Measurements from ENCODE around the gene ITCH. TPM values are rescaled to one million over a fixed set of nuclear protein-coding genes. Genes with fewer than 3 reads are reported as not detected.
"Not testable (repeated sequence)": the region's sequence is repeated elsewhere in the genome, so short reads cannot be mapped to it uniquely, and the experiment has no call there.

Gene ITCH
- total and polyA plus RNA-seq, 2 of the 8 experiments (the other 6 are each of a cell fraction or from before 2014, with no cell fraction given), result 3.9 to 45.2 TPM

DNA sequence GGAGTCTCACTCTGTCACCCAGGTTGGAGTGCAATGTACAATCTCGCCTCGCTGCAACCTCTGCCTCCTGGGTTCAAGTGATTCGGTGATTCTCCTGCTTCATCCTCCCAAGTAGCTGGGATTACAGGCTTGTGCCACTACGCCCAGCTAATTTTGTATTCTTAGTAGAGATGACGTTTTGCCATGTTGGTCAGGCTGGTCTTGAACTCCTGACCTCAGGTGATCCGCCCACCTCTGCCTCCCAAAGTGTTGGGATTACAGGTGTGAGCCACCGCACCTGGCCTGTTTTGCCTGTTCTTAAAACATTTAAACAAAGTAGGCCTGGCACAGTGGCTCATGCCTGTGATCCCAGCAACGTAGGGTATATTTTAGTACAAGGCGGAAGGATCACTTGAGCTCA lies 21.9 kb upstream of the ITCH start:
- H3K4me2 ChIP-seq (ENCODE audit: insufficient read depth in 1 of 2, low read depth in 2 of 2, low read length in 2 of 2); H3K27ac ChIP-seq (ENCODE audit: low read depth, low read length); H3K18ac ChIP-seq (ENCODE audit: extremely low read depth, low read length); POLR2A ChIA-PET (ENCODE audit: partially characterized antibody); DNase-seq (ENCODE audit: low read depth in 1 of 2, low spot score in 2 of 2); H2BK12ac ChIP-seq (ENCODE audit: low read depth, low read length); H4K20me1 ChIP-seq (replicated peaks in 1 of 2; ENCODE audit: control insufficient read depth in 1 of 2, insufficient read depth in 2 of 2, low read length in 2 of 2); H2AK5ac ChIP-seq (ENCODE audit: low read depth, low read length); H2BK5ac ChIP-seq (ENCODE audit: low read depth, low read length); H3K27me3 ChIP-seq (replicated peaks in 1 of 4; ENCODE audit: control insufficient read depth in 3 of 4, extremely low read depth in 1 of 4, insufficient read depth in 3 of 4, low read length in 3 of 4); H3K23me2 ChIP-seq (ENCODE audit: low read depth, low read length); H3K79me1 ChIP-seq (ENCODE audit: low read depth, low read length); H3K36me3 ChIP-seq (ENCODE audit: control insufficient read depth in 2 of 4, insufficient read depth in 4 of 4, low read length in 3 of 4); H3K9ac ChIP-seq (replicated peaks in 1 of 4; ENCODE audit: extremely low read depth in 1 of 4, low read depth in 3 of 4, low read length in 3 of 4); H4K91ac ChIP-seq (replicated peaks; ENCODE audit: insufficient read length, low read length); FAIRE-seq; H3K14ac ChIP-seq (ENCODE audit: insufficient read length); H2BK120ac ChIP-seq (replicated peaks; ENCODE audit: low read depth, low read length); H2BK20ac ChIP-seq (ENCODE audit: low read length); H3K23ac ChIP-seq (ENCODE audit: insufficient read length); H3K56ac ChIP-seq (replicated peaks; ENCODE audit: insufficient read length, low read depth, low read length); H4K5ac ChIP-seq (ENCODE audit: insufficient read length, low read depth, low read length); H3K4ac ChIP-seq (replicated peaks; ENCODE audit: insufficient read length, low read depth, low read length); H2BK15ac ChIP-seq (ENCODE audit: low read length); H4K8ac ChIP-seq (ENCODE audit: extremely low read depth, insufficient read depth, low read length); H3K79me2 ChIP-seq (ENCODE audit: control insufficient read depth in 1 of 2, insufficient read depth in 2 of 2, low read length in 2 of 2); H3K4me3 ChIP-seq (ENCODE audit: extremely low read depth in 1 of 4, insufficient read depth in 2 of 4, low read depth in 3 of 4, low read length in 4 of 4); H3K9me3 ChIP-seq (ENCODE audit: insufficient read depth in 2 of 2, low read depth in 1 of 2, low read length in 1 of 2); H3K4me1 ChIP-seq (replicated peaks in 1 of 4; ENCODE audit: control insufficient read depth in 3 of 4, insufficient read depth in 4 of 4, low read length in 3 of 4): not testable (repeated sequence)
- 95% methylated on average over 8 of the region's 9 CpGs; no CpG with 5 or more reads in 1 of the 2 experiments for WGBS, 2 experiments (ENCODE audit: extremely low coverage in 1 of 2, insufficient coverage in 1 of 2, insufficient read length in 1 of 2, insufficient replicate concordance in 2 of 2, low coverage in 1 of 2, low lambda C conversion rate in 2 of 2, missing lambda C conversion rate in 1 of 2)
- H2AFZ ChIP-seq (ENCODE audit: low read length), result 0 out of 2 replicates have a peak overlapping the region, but pooled peaks have one; percentile 42
- CTCF ChIA-PET (ENCODE audit: partially characterized antibody), result interaction anchor here (0.6 to 2.1 kb wide), 3 partner anchors 28 to 565 kb away, joined by 3 to 8 read pairs (median 3); no protein-coding TSS in a partner anchor
